WTC11 (cell line): Measurements from ENCODE around the gene ITPR1. TPM values are rescaled to one million over a fixed set of nuclear protein-coding genes. Genes with fewer than 3 reads are reported as not detected.

Experiments
- ATAC-seq: fragments of 200-7000 bp; cut with Tn5 transposase; 2 replicates; pipeline ENCODE4 v1.10.0; 2021; ENCODE audit warnings: mild to moderate bottlenecking, moderate library complexity
- CTCF ChIA-PET: fragments of 300-600 bp; sonication (Branson Sonifier 250); formaldehyde crosslinking; loops from one replicate; lab custom pipeline; 2021; ENCODE audit warnings: antibody characterized with exemption; lab: Charles Lee
- POLR2A ChIA-PET: fragments of 350-600 bp; sonication (Branson Sonifier 250); formaldehyde crosslinking; loops from one replicate; lab custom pipeline; 2021; ENCODE audit warnings: antibody characterized with exemption; lab: Charles Lee
- DNase-seq: peaks from one replicate; pipeline ENCODE4 v3.0.0; 2021; ENCODE audit warnings: low spot score
- H3K27ac Mint-ChIP-seq: 2 replicates; pipeline ENCODE4 v1.8.0; 2021; ENCODE audit warnings: mixed read lengths
- H3K27me3 Mint-ChIP-seq: 2 replicates; pipeline ENCODE4 v1.8.0; 2021; ENCODE audit warnings: low read depth, mild to moderate bottlenecking, moderate library complexity, mixed read lengths
- H3K36me3 Mint-ChIP-seq: 2 replicates; pipeline ENCODE4 v1.8.0; 2021; ENCODE audit warnings: mixed read lengths
- H3K4me1 Mint-ChIP-seq: 2 replicates; pipeline ENCODE4 v1.8.0; 2022; ENCODE audit warnings: mixed read lengths
- H3K4me3 Mint-ChIP-seq: 2 replicates; pipeline ENCODE4 v1.8.0; 2021; ENCODE audit warnings: mild to moderate bottlenecking, moderate library complexity, mixed read lengths
- H3K9me3 Mint-ChIP-seq: 2 replicates; pipeline ENCODE4 v1.8.0; 2021; ENCODE audit warnings: mixed read lengths
- ATF1 ChIP-seq: sonication (generic); formaldehyde crosslinking; IDR thresholded peaks from 2 replicates; pipeline ENCODE4 v1.8.1; 2023; ENCODE audit warnings: mild to moderate bottlenecking, moderate library complexity, missing genetic modification reagents
- ATF2 ChIP-seq: sonication (generic); formaldehyde crosslinking; IDR thresholded peaks from 2 replicates; pipeline ENCODE4 v1.8.1; 2022; ENCODE audit warnings: low read depth, missing genetic modification reagents, borderline replicate concordance
- ETV6 ChIP-seq: sonication (generic); formaldehyde crosslinking; IDR thresholded peaks from 2 replicates; pipeline ENCODE4 v1.8.1; 2022; ENCODE audit warnings: mild to moderate bottlenecking, missing genetic modification reagents
- FOXK1 ChIP-seq: sonication (generic); formaldehyde crosslinking; IDR thresholded peaks from 2 replicates; pipeline ENCODE4 v1.8.0; 2022; ENCODE audit warnings: mild to moderate bottlenecking, moderate library complexity, missing genetic modification reagents
- FOXP4 ChIP-seq: sonication (generic); formaldehyde crosslinking; IDR thresholded peaks from 2 replicates; pipeline ENCODE4 v1.8.0; 2022; ENCODE audit warnings: mild to moderate bottlenecking, missing genetic modification reagents
- GABPB1 ChIP-seq: sonication (generic); formaldehyde crosslinking; IDR thresholded peaks from 2 replicates; pipeline ENCODE4 v1.8.1; 2023; ENCODE audit warnings: mild to moderate bottlenecking, missing genetic modification reagents
- GTF2I ChIP-seq: fragments of 250-450 bp; sonication (Bioruptor Pico); conservative IDR thresholded peaks from 2 replicates; pipeline ENCODE4 v1.4.0; 2021; ENCODE audit warnings: mild to moderate bottlenecking
- IRF2 ChIP-seq: sonication (generic); formaldehyde crosslinking; IDR thresholded peaks from 2 replicates; pipeline ENCODE4 v1.8.0; 2022; ENCODE audit warnings: low read depth, missing genetic modification reagents, borderline replicate concordance
- MYBL2 ChIP-seq: sonication (generic); formaldehyde crosslinking; IDR thresholded peaks from 2 replicates; pipeline ENCODE4 v1.8.1; 2023; ENCODE audit warnings: mild to moderate bottlenecking, moderate library complexity, missing genetic modification reagents
- NFE2L1 ChIP-seq: sonication (generic); formaldehyde crosslinking; IDR thresholded peaks from 2 replicates; pipeline ENCODE4 v1.8.1; 2023; ENCODE audit warnings: missing genetic modification reagents
- NFYB ChIP-seq: sonication (generic); formaldehyde crosslinking; conservative IDR thresholded peaks from 2 replicates; pipeline ENCODE4 v1.8.0; 2022; ENCODE audit warnings: low read depth, missing genetic modification reagents
- NR1H2 ChIP-seq: sonication (generic); formaldehyde crosslinking; IDR thresholded peaks from 2 replicates; pipeline ENCODE4 v1.9.0; 2021; ENCODE audit warnings: mild to moderate bottlenecking, moderate library complexity, missing genetic modification reagents
- NR2C2 ChIP-seq: sonication (generic); formaldehyde crosslinking; IDR thresholded peaks from 2 replicates; pipeline ENCODE4 v1.8.0; 2022; ENCODE audit warnings: mild to moderate bottlenecking, missing genetic modification reagents
- OVOL2 ChIP-seq: fragments of 250-450 bp; sonication (Bioruptor Pico); IDR thresholded peaks from 2 replicates; pipeline ENCODE4 v1.9.0; 2021; ENCODE audit warnings: mild to moderate bottlenecking, borderline replicate concordance
- STAT6 ChIP-seq: sonication (generic); formaldehyde crosslinking; conservative IDR thresholded peaks from 2 replicates; pipeline ENCODE4 v1.8.1; 2023; ENCODE audit warnings: mild to moderate bottlenecking, low read depth, missing genetic modification reagents, moderate library complexity
- TEAD4 ChIP-seq: sonication (generic); formaldehyde crosslinking; IDR thresholded peaks from 2 replicates; pipeline ENCODE4 v1.8.0; 2022; ENCODE audit warnings: mild to moderate bottlenecking, missing genetic modification reagents
- ZBTB43 ChIP-seq: sonication (generic); formaldehyde crosslinking; IDR thresholded peaks from 2 replicates; pipeline ENCODE4 v1.8.1; 2023; ENCODE audit warnings: mild to moderate bottlenecking, missing genetic modification reagents
- ZNF121 ChIP-seq: sonication (generic); formaldehyde crosslinking; IDR thresholded peaks from 2 replicates; pipeline ENCODE4 v1.8.0; 2023; ENCODE audit warnings: missing genetic modification reagents
- ZNF219 ChIP-seq: sonication (generic); formaldehyde crosslinking; IDR thresholded peaks from 2 replicates; pipeline ENCODE4 v1.8.0; 2023; ENCODE audit warnings: missing genetic modification reagents, mild to moderate bottlenecking, borderline replicate concordance
- ZNF317 ChIP-seq: sonication (generic); formaldehyde crosslinking; IDR thresholded peaks from 2 replicates; pipeline ENCODE4 v1.8.1; 2023; ENCODE audit warnings: low read depth, mild to moderate bottlenecking, moderate library complexity, missing genetic modification reagents, borderline replicate concordance
- total RNA-seq: library from RNA; stranded (reverse); gene quantifications from 3 replicates; pipeline ENCODE4 v1.2.3, GENCODE V29; 2021
- TF ChIP-seq, protein P1 (sequence below): sonication (generic); formaldehyde crosslinking; IDR thresholded peaks from 2 replicates; pipeline ENCODE4 v1.8.1; 2023; ENCODE audit warnings: mild to moderate bottlenecking, missing genetic modification reagents, borderline replicate concordance
- TF ChIP-seq, protein P2 (sequence below): sonication (generic); formaldehyde crosslinking; IDR thresholded peaks from 2 replicates; pipeline ENCODE4 v1.8.0; 2022; ENCODE audit warnings: mild to moderate bottlenecking, missing genetic modification reagents
- TF ChIP-seq, protein P3 (sequence below): sonication (generic); formaldehyde crosslinking; IDR thresholded peaks from 2 replicates; pipeline ENCODE4 v1.8.0; 2023; ENCODE audit warnings: missing genetic modification reagents

Gene ITPR1
- total RNA-seq, 1 experiment from 2014 or later = 11.8 TPM

DNA sequence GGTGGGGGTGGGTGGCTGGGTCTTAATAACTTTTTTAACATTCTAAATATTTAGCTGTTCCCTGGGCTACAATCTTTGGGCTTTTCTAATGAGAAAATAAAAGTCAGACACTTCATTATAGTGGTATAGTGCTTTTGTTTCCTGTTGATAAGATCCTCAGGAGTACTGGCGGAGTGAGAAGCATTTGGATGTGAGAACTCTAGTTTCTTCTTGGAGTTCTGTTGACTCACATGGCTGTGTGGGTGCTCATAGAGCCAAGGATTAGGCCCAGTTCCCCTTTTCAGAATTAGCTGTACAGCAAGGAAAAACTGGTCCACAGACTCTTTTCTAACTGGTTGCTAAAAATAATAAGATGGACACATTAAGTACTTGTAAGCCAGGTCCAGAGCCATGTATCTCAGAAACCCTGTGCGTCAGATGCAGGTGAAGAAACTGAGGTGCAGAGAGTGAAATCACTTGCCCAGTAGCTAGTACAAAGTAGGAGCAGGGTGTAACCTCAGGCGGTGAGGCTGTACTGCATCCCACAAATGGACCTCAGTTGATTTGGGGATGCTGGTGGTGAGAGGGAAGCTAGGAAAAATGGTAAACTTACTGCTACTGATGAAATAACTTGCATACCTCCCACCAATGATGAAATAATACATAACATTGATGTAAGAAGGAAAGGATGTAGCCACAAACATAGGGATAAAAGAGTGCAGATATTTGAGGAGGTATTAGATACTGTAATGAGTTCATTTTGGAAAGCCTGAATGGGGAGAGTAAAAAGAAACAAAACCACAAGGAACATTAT is 2.3 kb downstream of the ITPR1 start:
- Mint-ChIP-seq H3K27ac (no peak overlapping the region), H3K27me3 (peaks cover 26% of the 10 kb centered on the region), H3K36me3 (no peaks in the 10 kb centered on the region), H3K4me3 (0 out of 2 replicates have a peak overlapping the region, but pooled peaks have one; percentile 8), H3K4me1 (peaks cover 20% of the 10 kb centered on the region), H3K9me3 (no peaks in the 10 kb centered on the region)
- ATAC-seq (no peak), DNase-seq (no peak)
- TF ChIP-seq GABPB1 (no peak), ETV6 (CRISPR knock-in tag) (no peak), TEAD4 (CRISPR knock-in tag) (no peak), ATF1 (CRISPR knock-in tag) (no peak), NR1H2 (CRISPR knock-in tag) (no peak), OVOL2 (no peak), IRF2 (no peak), ZNF219 (CRISPR knock-in tag) (no peak), ZNF317 (CRISPR knock-in tag) (no peak), ZBTB43 (CRISPR knock-in tag) (no peak), MYBL2 (no peak), ZNF121 (CRISPR knock-in tag) (no peak), FOXP4 (CRISPR knock-in tag) (no peak), FOXK1 (no peak), GTF2I (no peak)
- TF ChIP-seq, protein P1, sequence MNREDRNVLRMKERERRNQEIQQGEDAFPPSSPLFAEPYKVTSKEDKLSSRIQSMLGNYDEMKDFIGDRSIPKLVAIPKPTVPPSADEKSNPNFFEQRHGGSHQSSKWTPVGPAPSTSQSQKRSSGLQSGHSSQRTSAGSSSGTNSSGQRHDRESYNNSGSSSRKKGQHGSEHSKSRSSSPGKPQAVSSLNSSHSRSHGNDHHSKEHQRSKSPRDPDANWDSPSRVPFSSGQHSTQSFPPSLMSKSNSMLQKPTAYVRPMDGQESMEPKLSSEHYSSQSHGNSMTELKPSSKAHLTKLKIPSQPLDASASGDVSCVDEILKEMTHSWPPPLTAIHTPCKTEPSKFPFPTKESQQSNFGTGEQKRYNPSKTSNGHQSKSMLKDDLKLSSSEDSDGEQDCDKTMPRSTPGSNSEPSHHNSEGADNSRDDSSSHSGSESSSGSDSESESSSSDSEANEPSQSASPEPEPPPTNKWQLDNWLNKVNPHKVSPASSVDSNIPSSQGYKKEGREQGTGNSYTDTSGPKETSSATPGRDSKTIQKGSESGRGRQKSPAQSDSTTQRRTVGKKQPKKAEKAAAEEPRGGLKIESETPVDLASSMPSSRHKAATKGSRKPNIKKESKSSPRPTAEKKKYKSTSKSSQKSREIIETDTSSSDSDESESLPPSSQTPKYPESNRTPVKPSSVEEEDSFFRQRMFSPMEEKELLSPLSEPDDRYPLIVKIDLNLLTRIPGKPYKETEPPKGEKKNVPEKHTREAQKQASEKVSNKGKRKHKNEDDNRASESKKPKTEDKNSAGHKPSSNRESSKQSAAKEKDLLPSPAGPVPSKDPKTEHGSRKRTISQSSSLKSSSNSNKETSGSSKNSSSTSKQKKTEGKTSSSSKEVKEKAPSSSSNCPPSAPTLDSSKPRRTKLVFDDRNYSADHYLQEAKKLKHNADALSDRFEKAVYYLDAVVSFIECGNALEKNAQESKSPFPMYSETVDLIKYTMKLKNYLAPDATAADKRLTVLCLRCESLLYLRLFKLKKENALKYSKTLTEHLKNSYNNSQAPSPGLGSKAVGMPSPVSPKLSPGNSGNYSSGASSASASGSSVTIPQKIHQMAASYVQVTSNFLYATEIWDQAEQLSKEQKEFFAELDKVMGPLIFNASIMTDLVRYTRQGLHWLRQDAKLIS = no peak
- TF ChIP-seq, protein P2, sequence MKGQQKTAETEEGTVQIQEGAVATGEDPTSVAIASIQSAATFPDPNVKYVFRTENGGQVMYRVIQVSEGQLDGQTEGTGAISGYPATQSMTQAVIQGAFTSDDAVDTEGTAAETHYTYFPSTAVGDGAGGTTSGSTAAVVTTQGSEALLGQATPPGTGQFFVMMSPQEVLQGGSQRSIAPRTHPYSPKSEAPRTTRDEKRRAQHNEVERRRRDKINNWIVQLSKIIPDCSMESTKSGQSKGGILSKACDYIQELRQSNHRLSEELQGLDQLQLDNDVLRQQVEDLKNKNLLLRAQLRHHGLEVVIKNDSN (CRISPR knock-in tag) = no peak
- TF ChIP-seq, protein P3, sequence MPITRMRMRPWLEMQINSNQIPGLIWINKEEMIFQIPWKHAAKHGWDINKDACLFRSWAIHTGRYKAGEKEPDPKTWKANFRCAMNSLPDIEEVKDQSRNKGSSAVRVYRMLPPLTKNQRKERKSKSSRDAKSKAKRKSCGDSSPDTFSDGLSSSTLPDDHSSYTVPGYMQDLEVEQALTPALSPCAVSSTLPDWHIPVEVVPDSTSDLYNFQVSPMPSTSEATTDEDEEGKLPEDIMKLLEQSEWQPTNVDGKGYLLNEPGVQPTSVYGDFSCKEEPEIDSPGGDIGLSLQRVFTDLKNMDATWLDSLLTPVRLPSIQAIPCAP = no peak
- POLR2A ChIA-PET = no interaction called here
- CTCF ChIA-PET = no interaction called here

DNA sequence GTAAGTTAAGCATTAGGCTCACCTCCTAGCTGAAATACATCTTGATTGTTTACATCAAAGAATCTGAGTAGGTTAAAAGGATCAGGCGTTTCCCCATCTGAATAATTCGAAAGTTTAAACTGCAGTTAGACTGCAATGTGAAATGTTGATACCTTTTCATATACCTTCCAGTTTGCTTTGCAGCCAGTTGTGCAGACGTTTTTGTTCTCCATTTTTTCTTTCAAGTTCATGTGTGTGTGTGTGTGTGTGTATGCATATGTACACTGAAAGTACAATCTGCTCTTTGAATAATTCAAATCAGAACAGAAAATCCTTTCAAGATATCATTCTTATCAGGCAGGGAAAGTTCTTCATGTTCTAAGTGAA is 2.9 kb downstream of the ITPR1 start:
- Mint-ChIP-seq H3K4me3 (no peak overlapping the region), H3K27me3 (peaks cover 22% of the 10 kb centered on the region), H3K4me1 (peaks cover 17% of the 10 kb centered on the region), H3K9me3 (no peaks in the 10 kb centered on the region), H3K36me3 (no peaks in the 10 kb centered on the region), H3K27ac (no peak overlapping the region)
- DNase-seq (no peak), ATAC-seq (no peak)
- POLR2A ChIA-PET = no interaction called here
- CTCF ChIA-PET = no interaction called here
- TF ChIP-seq NFE2L1 (CRISPR knock-in tag) = no peak
- no peak for TF ChIP-seq NFYB (CRISPR knock-in tag)
- no peak for TF ChIP-seq FOXK1
- TF ChIP-seq NR2C2 (CRISPR knock-in tag) = no peak
- TF ChIP-seq ATF2 (CRISPR knock-in tag) = no peak
- no peak for TF ChIP-seq STAT6 (CRISPR knock-in tag)
